Measurements from ENCODE around the gene MOCS1.

GRCh38 chr6:39901670-39902069 lies 32.6 kb downstream of the MOCS1 start:
- no peak for TF ChIP-seq POLR2A (IDR thresholded peaks at IDR 0.05; ENCODE audit: low read depth, low read length)
- TF ChIP-seq POLR2AphosphoS5 (IDR thresholded peaks at IDR 0.05; ENCODE audit: low read depth, low read length) = no peak

Data from GM12892 (cell line).